SU-DHL-6 (cell line): ENCODE data around the gene PHF20.

Experiments
- H2AFZ ChIP-seq: fragments of 200-600 bp; sonication (generic); 2 replicates; pipeline ENCODE4 v1.6.1; 2014; ENCODE audit warnings: low read depth, mild to moderate bottlenecking, moderate library complexity, mixed read lengths, antibody characterized with exemption, low read length; ENCODE audit not compliant: severe bottlenecking
- H3F3A ChIP-seq: fragments of 200-600 bp; shearing (Covaris generic); 2 replicates; pipeline ENCODE4 v1.6.0; 2016; ENCODE audit warnings: antibody characterized with exemption, mild to moderate bottlenecking; ENCODE audit not compliant: insufficient read depth
- H3K27ac ChIP-seq: fragments of 200-600 bp; sonication (generic); 2 replicates; pipeline ENCODE4 v1.5.1; 2016; ENCODE audit warnings: low read depth, mild to moderate bottlenecking, low read length, moderate library complexity, mixed read lengths
- H3K27me3 ChIP-seq: fragments of 200-600 bp; sonication (generic), shearing (Covaris generic); 2 replicates; pipeline ENCODE4 v1.6.0; 2014; ENCODE audit warnings: mild to moderate bottlenecking, low read length
- H3K36me3 ChIP-seq: fragments of 200-600 bp; sonication (generic); 2 replicates; pipeline ENCODE4 v1.6.1; 2014; ENCODE audit warnings: mild to moderate bottlenecking, low read length, mixed read lengths
- H3K4me2 ChIP-seq: fragments of 300-600, 200-600 bp; shearing (Covaris generic), sonication (generic); 2 replicates; pipeline ENCODE4 v1.6.0; 2014; ENCODE audit warnings: low read length, low read depth, mild to moderate bottlenecking; ENCODE audit not compliant: poor library complexity, severe bottlenecking
- H3K4me3 ChIP-seq: fragments of 200-600 bp; sonication (generic); 2 replicates; pipeline ENCODE4 v1.5.1; 2014; ENCODE audit warnings: antibody characterized with exemption, low read length, mild to moderate bottlenecking, mixed read lengths; ENCODE audit not compliant: insufficient read depth, poor library complexity, severe bottlenecking
- H3K79me2 ChIP-seq: fragments of 200-600 bp; sonication (generic); 2 replicates; pipeline ENCODE4 v1.6.1; 2014; ENCODE audit warnings: mild to moderate bottlenecking, low read length, moderate library complexity; ENCODE audit not compliant: insufficient read depth
- H3K9ac ChIP-seq: fragments of 200-600 bp; sonication (generic); 2 replicates; pipeline ENCODE4 v1.7.0; 2014; ENCODE audit warnings: mild to moderate bottlenecking, low read length
- H3K9me2 ChIP-seq: fragments of 200-600 bp; sonication (generic); replicated peaks from 2 replicates; pipeline ENCODE4 v1.6.1; 2014; ENCODE audit warnings: low read length; ENCODE audit not compliant: insufficient read depth
- H3K9me3 ChIP-seq: fragments of 200-600 bp; sonication (generic); 2 replicates; pipeline ENCODE4 v1.6.1; 2014; ENCODE audit warnings: low read length, mixed read lengths; ENCODE audit not compliant: insufficient read depth
- H4K20me1 ChIP-seq: fragments of 200-600 bp; sonication (generic); 2 replicates; pipeline ENCODE4 v1.6.1; 2014; ENCODE audit warnings: low read depth, mild to moderate bottlenecking, antibody characterized with exemption, low read length, moderate library complexity, mixed read lengths
- CTCF ChIP-seq: fragments of 200-600 bp; sonication (generic); IDR thresholded peaks from one replicate; pipeline ENCODE4 v1.5.1; 2017; ENCODE audit warnings: antibody characterized with exemption, mild to moderate bottlenecking, low read length, moderate library complexity; ENCODE audit not compliant: insufficient read depth, poor library complexity, severe bottlenecking
- EZH2phosphoT487 ChIP-seq: fragments of 200-600 bp; sonication (generic), shearing (Covaris generic); conservative IDR thresholded peaks from 2 replicates; pipeline ENCODE4 v1.6.1; 2018; ENCODE audit warnings: mild to moderate bottlenecking, antibody characterized with exemption, low read length, moderate library complexity, mixed read lengths

The PHF20 gene

GRCh38 chr20:35771367-35771688, 487 bp upstream of the PHF20 start:
- Histone ChIP-seq H4K20me1 (no peaks in the 10 kb centered on the region), H3K27ac (no peak overlapping the region), H3K4me3 (no peak overlapping the region)

GRCh38 chr20:35772563-35773058, 796 bp downstream of the PHF20 start:
- no peaks in the 10 kb centered on the region for H3K27me3 ChIP-seq
- H3K79me2 ChIP-seq = peaks cover 52% of the 10 kb centered on the region
- peak overlapping the region; percentile 81 for H3K4me3 ChIP-seq
- no peaks in the 10 kb centered on the region; the same call in 1 of the 2 replicates for H4K20me1 ChIP-seq
- peak overlapping the region; percentile 4 for H2AFZ ChIP-seq
- H3K9ac ChIP-seq = peak overlapping the region; percentile 61
- H3K4me2 ChIP-seq = peak overlapping the region; percentile 91
- H3K9me3 ChIP-seq = no peaks in the 10 kb centered on the region
- peaks cover 30% of the 10 kb centered on the region for H3F3A ChIP-seq
- H3K36me3 ChIP-seq = no peaks in the 10 kb centered on the region
- TF ChIP-seq CTCF (no peak), EZH2phosphoT487 (no peak)
- peak overlapping the region; percentile 33 for H3K27ac ChIP-seq
- no peaks in the 10 kb centered on the region for H3K9me2 ChIP-seq

More at GRCh38 chr20:35771367-35771688, 487 bp upstream of the PHF20 start:
- no peaks in the 10 kb centered on the region for H3K9me3 ChIP-seq
- H3K36me3 ChIP-seq = no peaks in the 10 kb centered on the region
- H3K27me3 ChIP-seq = no peaks in the 10 kb centered on the region
- H3F3A ChIP-seq = peaks cover 30% of the 10 kb centered on the region
- peaks cover 40% of the 10 kb centered on the region for H3K79me2 ChIP-seq
- H2AFZ ChIP-seq = peak overlapping the region; percentile 86
- H3K4me2 ChIP-seq = peak overlapping the region; percentile 31
- no peak overlapping the region for H3K9ac ChIP-seq
- TF ChIP-seq EZH2phosphoT487 (no peak), CTCF (no peak)
- H3K9me2 ChIP-seq = no peaks in the 10 kb centered on the region

- H3K27ac ChIP-seq = peak overlapping the region; percentile 33
- H3K9me2 ChIP-seq = no peaks in the 10 kb centered on the region
- H3K79me2 ChIP-seq = peaks cover 58% of the 10 kb centered on the region
- TF ChIP-seq EZH2phosphoT487 (no peak), CTCF (no peak)
- peaks cover 30% of the 10 kb centered on the region for H3F3A ChIP-seq
- H2AFZ ChIP-seq = no peak overlapping the region
- no peaks in the 10 kb centered on the region for H3K27me3 ChIP-seq
- H3K36me3 ChIP-seq = no peaks in the 10 kb centered on the region
- H3K9me3 ChIP-seq = no peaks in the 10 kb centered on the region
- H3K9ac ChIP-seq = peak overlapping the region; percentile 61
- peak overlapping the region; percentile 81 for H3K4me3 ChIP-seq
- peak overlapping the region; percentile 91 for H3K4me2 ChIP-seq
- no peaks in the 10 kb centered on the region; the same call in 1 of the 2 replicates for H4K20me1 ChIP-seq
These were observed 1.4 kb downstream of the PHF20 start for GRCh38 chr20:35773154-35773751.
